AG04449 (cell line): ENCODE measurements around the gene NFKB2.

ENCODE experiments used
- CTCF ChIA-PET: fragments of 350-600 bp; formaldehyde crosslinking; extraction: SDS; loops from one replicate; lab custom pipeline; 2021; ENCODE audit warnings: antibody characterized with exemption; lab: Yijun Ruan, JAX
- POLR2A ChIA-PET: fragments of 400-600, 350-600 bp; formaldehyde crosslinking; extraction: SDS; loops from one replicate; lab custom pipeline; 2020; ENCODE audit warnings: antibody characterized with exemption, inconsistent platforms; lab: Yijun Ruan, JAX
- DNase-seq: peaks from one replicate; pipeline ENCODE4 v3.0.0-alpha.2; 2010; ENCODE audit warnings: low read depth, low spot score
- H3K4me3 ChIP-seq: 2 replicates; pipeline ENCODE4 v1.5.1; 2011; ENCODE audit warnings: low read depth, mild to moderate bottlenecking, control low read depth, low read length
- TF ChIP-seq, protein P1 (sequence below): IDR thresholded peaks from one replicate; pipeline ENCODE4 v1.5.1; 2011; ENCODE audit warnings: mild to moderate bottlenecking, moderate library complexity, low read length, control low read depth, inconsistent platforms; ENCODE audit not compliant: insufficient read depth; ENCODE audit errors: missing control alignments

NFKB2 gene

GRCh38 chr10:102392306-102392705 lies 3.2 kb upstream of the NFKB2 start:
- no peak for DNase-seq
- ChIA-PET POLR2A (no interaction called here), CTCF (interaction anchor here (0.7 to 16.2 kb wide), 10 partner anchors 10 to 160 kb away, joined by 3 to 407 read pairs (median 23); partner anchors contain the start of genes CUEDC2, ELOVL3, FBXL15 and PSD)
- H3K4me3 ChIP-seq = no peak overlapping the region
- TF ChIP-seq, protein P1, sequence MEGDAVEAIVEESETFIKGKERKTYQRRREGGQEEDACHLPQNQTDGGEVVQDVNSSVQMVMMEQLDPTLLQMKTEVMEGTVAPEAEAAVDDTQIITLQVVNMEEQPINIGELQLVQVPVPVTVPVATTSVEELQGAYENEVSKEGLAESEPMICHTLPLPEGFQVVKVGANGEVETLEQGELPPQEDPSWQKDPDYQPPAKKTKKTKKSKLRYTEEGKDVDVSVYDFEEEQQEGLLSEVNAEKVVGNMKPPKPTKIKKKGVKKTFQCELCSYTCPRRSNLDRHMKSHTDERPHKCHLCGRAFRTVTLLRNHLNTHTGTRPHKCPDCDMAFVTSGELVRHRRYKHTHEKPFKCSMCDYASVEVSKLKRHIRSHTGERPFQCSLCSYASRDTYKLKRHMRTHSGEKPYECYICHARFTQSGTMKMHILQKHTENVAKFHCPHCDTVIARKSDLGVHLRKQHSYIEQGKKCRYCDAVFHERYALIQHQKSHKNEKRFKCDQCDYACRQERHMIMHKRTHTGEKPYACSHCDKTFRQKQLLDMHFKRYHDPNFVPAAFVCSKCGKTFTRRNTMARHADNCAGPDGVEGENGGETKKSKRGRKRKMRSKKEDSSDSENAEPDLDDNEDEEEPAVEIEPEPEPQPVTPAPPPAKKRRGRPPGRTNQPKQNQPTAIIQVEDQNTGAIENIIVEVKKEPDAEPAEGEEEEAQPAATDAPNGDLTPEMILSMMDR = no peak

- DNase-seq = no peak
- TF ChIP-seq, protein P1 = peak; percentile 90
- peak overlapping the region; percentile 78 for H3K4me3 ChIP-seq
- CTCF ChIA-PET = interaction anchor here (0.5 to 16.2 kb wide), 39 partner anchors 9 to 490 kb away, joined by 3 to 407 read pairs (median 6); partner anchors contain the start of genes CUEDC2, ELOVL3, FBXL15 and GBF1
- POLR2A ChIA-PET = no interaction called here
Observed at GRCh38 chr10:102393411-102394078, 2.0 kb upstream of the NFKB2 start.

DNA sequence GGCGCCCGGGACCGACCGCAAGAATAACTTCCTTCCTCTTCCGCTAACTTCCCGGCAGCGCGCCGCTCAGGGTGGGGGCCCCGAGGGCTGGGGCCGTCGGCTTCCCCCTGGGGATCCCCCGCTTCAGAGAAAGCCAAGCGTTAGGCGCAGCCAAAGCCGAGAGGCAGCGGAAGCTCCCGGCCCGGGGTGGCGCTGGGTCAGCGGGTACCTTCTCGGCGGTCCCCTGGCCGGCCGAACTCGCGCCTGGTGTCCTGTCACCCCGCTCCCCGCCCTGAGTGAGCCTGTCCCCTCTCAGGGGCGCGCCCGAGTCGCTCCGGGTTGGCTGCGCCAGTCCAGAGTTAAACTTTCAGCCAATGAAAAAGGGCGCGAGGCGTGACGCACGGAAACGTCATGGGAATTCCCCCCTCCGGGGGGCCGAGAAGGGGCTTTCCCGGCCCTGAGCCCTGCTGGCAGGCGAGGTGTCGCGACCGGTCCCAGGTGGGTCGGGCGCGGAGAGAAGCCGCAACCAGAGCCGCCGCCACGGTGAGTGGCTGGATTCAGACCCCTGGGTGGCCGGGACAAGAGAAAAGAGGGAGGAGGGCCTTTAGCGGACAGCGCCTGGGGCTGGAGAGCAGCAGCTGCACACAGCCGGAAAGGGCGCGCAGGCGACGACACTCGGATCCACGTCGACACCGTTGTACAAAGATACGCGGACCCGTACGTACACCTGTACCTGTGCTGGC lies 1.3 kb upstream of the NFKB2 start:
- H3K4me3 ChIP-seq = peak overlapping the region; percentile 78
- ChIA-PET CTCF (interaction anchor here (0.5 to 16.2 kb wide), 43 partner anchors 8 to 490 kb away, joined by 3 to 407 read pairs (median 5); partner anchors contain the start of genes CUEDC2, ELOVL3, FBXL15 and GBF1), POLR2A (interaction anchor here (0.7 kb wide), 1 partner anchor 116 kb away, joined by 3 read pairs; no protein-coding TSS in a partner anchor)
- TF ChIP-seq, protein P1 = no peak
- peak; percentile 70 for DNase-seq

- TF ChIP-seq, protein P1 = no peak
- no peak for DNase-seq
- CTCF ChIA-PET = interaction anchor here (0.9 to 16.2 kb wide), 15 partner anchors 10 to 189 kb away, joined by 3 to 407 read pairs (median 12); partner anchors contain the start of genes CUEDC2, ELOVL3, FBXL15 and PSD
- peak overlapping the region; percentile 78 for H3K4me3 ChIP-seq
- POLR2A ChIA-PET = interaction anchor here (0.7 to 1.0 kb wide), 2 partner anchors 115 to 164 kb away, joined by 3 read pairs; no protein-coding TSS in a partner anchor
Observed at GRCh38 chr10:102394801-102395399, 605 bp upstream of the NFKB2 start.

DNA sequence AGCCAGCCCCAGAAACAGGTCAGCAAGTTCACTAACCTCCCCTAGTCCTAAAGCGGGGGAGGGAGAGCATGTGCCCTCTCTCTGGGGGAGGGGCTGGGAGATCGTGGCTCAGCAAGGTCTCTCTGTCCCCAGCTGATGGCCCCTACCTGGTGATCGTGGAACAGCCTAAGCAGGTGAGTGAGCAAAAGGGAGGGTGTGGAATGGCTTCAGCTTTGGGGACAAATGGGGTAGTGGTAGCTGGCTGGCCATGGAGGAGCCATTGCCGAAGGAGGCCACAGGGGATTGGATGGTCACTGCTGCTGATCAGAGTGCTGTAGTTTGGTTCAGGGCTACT lies 779 bp downstream of the NFKB2 start:
- TF ChIP-seq, protein P1 = no peak
- ChIA-PET CTCF (interaction anchor here (0.9 to 16.2 kb wide), 11 partner anchors 10 to 228 kb away, joined by 3 to 407 read pairs (median 8); partner anchors contain the start of genes ELOVL3, FBXL15 and PSD), POLR2A (no interaction called here)
- no peak for DNase-seq
- peak overlapping the region; percentile 78 for H3K4me3 ChIP-seq
